GM18498 (cell line): Measurements from ENCODE around the gene SYNE2.
"Not testable (repeated sequence)": the region's sequence is repeated elsewhere in the genome, so short reads cannot be mapped to it uniquely, and the experiment has no call there.

Experiments used
- ATAC-seq: cut with Tn5 transposase; IDR thresholded peaks from one replicate; pipeline ENCODE4 v1.9.1; 2021; ENCODE audit warnings: mild to moderate bottlenecking, moderate library complexity; ENCODE audit not compliant: unreplicated experiment

Gene SYNE2

GRCh38 chr14:64117671-64118402, 265.0 kb downstream of the SYNE2 start:
- ATAC-seq: no peak

GRCh38 chr14:64118403-64118742, 265.6 kb downstream of the SYNE2 start:
- not testable (repeated sequence) for ATAC-seq

GRCh38 chr14:64118892-64119291, 266.1 kb downstream of the SYNE2 start:
- no peak for ATAC-seq

GRCh38 chr14:64119500-64119899, 266.7 kb downstream of the SYNE2 start:
- ATAC-seq: no peak

GRCh38 chr14:64119980-64120379, 267.2 kb downstream of the SYNE2 start:
- ATAC-seq: no peak

GRCh38 chr14:64123241-64123822, 270.5 kb downstream of the SYNE2 start:
- no peak for ATAC-seq

GRCh38 chr14:64125270-64125669, 272.5 kb downstream of the SYNE2 start:
- ATAC-seq: no peak

GRCh38 chr14:64126548-64126947, 273.7 kb downstream of the SYNE2 start:
- no peak for ATAC-seq

- ATAC-seq: no peak
These were observed 285.0 kb downstream of the SYNE2 start for GRCh38 chr14:64137657-64138290.

- ATAC-seq: no peak
These were observed 294.5 kb downstream of the SYNE2 start for GRCh38 chr14:64147126-64147790.

- no peak for ATAC-seq
These were observed 297.1 kb downstream of the SYNE2 start for GRCh38 chr14:64149921-64150320.

GRCh38 chr14:64158608-64159007, 305.8 kb downstream of the SYNE2 start:
- ATAC-seq: no peak

- ATAC-seq: no peak
These were observed 306.8 kb downstream of the SYNE2 start for GRCh38 chr14:64159588-64159987.

- ATAC-seq: no peak
These were observed 317.4 kb downstream of the SYNE2 start for GRCh38 chr14:64170181-64170580.

- no peak for ATAC-seq
These were observed 322.3 kb downstream of the SYNE2 start for GRCh38 chr14:64174922-64175782.

GRCh38 chr14:64176330-64176729, 323.5 kb downstream of the SYNE2 start:
- no peak for ATAC-seq

- ATAC-seq: no peak
These were observed 326.0 kb downstream of the SYNE2 start for GRCh38 chr14:64178814-64179213.

- ATAC-seq: not testable (repeated sequence)
These were observed 330.1 kb downstream of the SYNE2 start for GRCh38 chr14:64182908-64183307.

GRCh38 chr14:64184103-64184729, 331.4 kb downstream of the SYNE2 start:
- ATAC-seq: no peak

- ATAC-seq: no peak
These were observed 332.4 kb downstream of the SYNE2 start for GRCh38 chr14:64185184-64185583.
